Gastroesophageal sphincter (tissue), 4 donors: ENCODE results near the gene ZFYVE9. TPM values are rescaled to one million over a fixed set of nuclear protein-coding genes. Genes with fewer than 3 reads are reported as not detected.

Source experiments
- ATAC-seq: fragments of 150-250 bp; one replicate; pipeline ENCODE4 v1.9.1; 2016; ENCODE audit warnings: mild to moderate bottlenecking, moderate library complexity
- H3K27ac ChIP-seq, 4 donors: fragments of 200-600 bp; sonication (generic) in 3 of 4; 1 replicate in 3 of 4; 2 replicates in 1 of 4; pipeline ENCODE4 v1.5.1; 2016 to 2019
- H3K27me3 ChIP-seq: fragments of 200-600 bp; sonication (generic); one replicate; pipeline ENCODE4 v1.5.1; 2019
- H3K36me3 ChIP-seq, 2 donors: fragments of 200-600 bp; sonication (generic); one replicate each; pipeline ENCODE4 v1.5.1; 2019; ENCODE audit warnings: control low read depth in 1 of 2
- H3K4me1 ChIP-seq, 3 donors: fragments of 200-600 bp; sonication (generic); 1 replicate in 2 of 3; 2 replicates in 1 of 3; pipeline ENCODE4 v1.5.1; 2016 to 2019; ENCODE audit warnings: control low read depth in 2 of 3
- H3K4me3 ChIP-seq, 2 donors: fragments of 200-600 bp; sonication (generic); one replicate each; pipeline ENCODE4 v1.5.1; 2019; ENCODE audit warnings: mild to moderate bottlenecking in 1 of 2, moderate library complexity in 1 of 2
- H3K9me3 ChIP-seq, 3 donors: fragments of 200-600 bp; sonication (generic); one replicate each; pipeline ENCODE4 v1.5.1; 2017 to 2019; ENCODE audit warnings: control low read depth in 2 of 3
- EP300 ChIP-seq: sonication (generic); formaldehyde crosslinking; IDR thresholded peaks from one replicate; pipeline ENCODE4 v1.6.1; 2017; ENCODE audit warnings: antibody characterized with exemption, mild to moderate bottlenecking
- POLR2A ChIP-seq, 2 donors: fragments of 450-650 bp; IDR thresholded peaks; one replicate each; pipeline ENCODE4 v1.6.1; 2017; ENCODE audit warnings: antibody characterized with exemption in 2 of 2, mild to moderate bottlenecking in 2 of 2, moderate library complexity in 1 of 2
- POLR2AphosphoS5 ChIP-seq: sonication (generic); formaldehyde crosslinking; IDR thresholded peaks from one replicate; pipeline ENCODE4 v1.6.1; 2017; ENCODE audit warnings: antibody characterized with exemption
- whole genome bisulfite sequencing, 2 donors: methylation state at CpG; one replicate each; pipeline ENCODE4 v1.1.5; 2018; ENCODE audit warnings: low coverage in 1 of 2; 5-methylcytosine and 5-hydroxymethylcytosine counted together
- total RNA-seq, 4 donors: library from RNA; depleted of rRNA; stranded (reverse); fragments of >200 nt; gene quantifications; one replicate each; pipeline ENCODE4 v1.1.0, GENCODE V29; 2016
- TF ChIP-seq, protein P1 (sequence below), 4 experiments: fragments of 200-600 bp in 2 of 4; fragments of 450-650 bp in 2 of 4; sonication (generic) in 1 of 4; IDR thresholded peaks; one replicate each; pipeline ENCODE4 v1.5.1; 2017 to 2019; ENCODE audit warnings: antibody characterized with exemption in 4 of 4, mild to moderate bottlenecking in 2 of 4, moderate library complexity in 2 of 4

Gene ZFYVE9
- total RNA-seq, 4 donors from 2014 or later: 36.4 to 79.9 (median 40.4) TPM

DNA sequence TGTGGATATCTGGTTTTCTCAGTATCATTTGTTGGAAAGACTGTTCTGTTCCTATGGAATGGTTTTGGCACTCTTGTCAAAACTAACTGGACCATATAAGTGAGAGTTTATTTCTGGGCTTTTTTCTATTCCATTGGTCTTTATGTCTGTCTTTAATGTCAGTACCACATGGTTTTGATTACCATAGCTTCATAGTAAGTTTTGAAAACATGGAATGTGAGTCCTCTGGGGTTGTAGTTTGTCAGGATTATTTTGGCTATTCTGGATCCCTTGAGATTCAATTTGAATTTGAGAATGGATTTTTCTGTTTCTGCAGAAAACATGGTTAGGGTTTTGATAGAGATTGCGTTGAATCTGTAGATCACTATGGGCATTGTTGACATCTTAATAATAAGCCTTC, 107.9 kb downstream of the ZFYVE9 start:
- no peak overlapping the region for H3K4me3 ChIP-seq
- no peaks in the 10 kb centered on the region for H3K9me3 ChIP-seq
- 88 to 100% methylated on average over 1 of the region's 1 CpG for WGBS, 2 donors
- no peak overlapping the region for H3K27ac ChIP-seq
- H3K4me1 ChIP-seq: no peaks in the 10 kb centered on the region
- no peaks in the 10 kb centered on the region for H3K27me3 ChIP-seq
- no peak for ATAC-seq
- H3K36me3 ChIP-seq: no peaks in the 10 kb centered on the region
- no peak for TF ChIP-seq EP300
- TF ChIP-seq POLR2A (IDR thresholded peaks at IDR 0.05): no peak
- TF ChIP-seq, protein P1, sequence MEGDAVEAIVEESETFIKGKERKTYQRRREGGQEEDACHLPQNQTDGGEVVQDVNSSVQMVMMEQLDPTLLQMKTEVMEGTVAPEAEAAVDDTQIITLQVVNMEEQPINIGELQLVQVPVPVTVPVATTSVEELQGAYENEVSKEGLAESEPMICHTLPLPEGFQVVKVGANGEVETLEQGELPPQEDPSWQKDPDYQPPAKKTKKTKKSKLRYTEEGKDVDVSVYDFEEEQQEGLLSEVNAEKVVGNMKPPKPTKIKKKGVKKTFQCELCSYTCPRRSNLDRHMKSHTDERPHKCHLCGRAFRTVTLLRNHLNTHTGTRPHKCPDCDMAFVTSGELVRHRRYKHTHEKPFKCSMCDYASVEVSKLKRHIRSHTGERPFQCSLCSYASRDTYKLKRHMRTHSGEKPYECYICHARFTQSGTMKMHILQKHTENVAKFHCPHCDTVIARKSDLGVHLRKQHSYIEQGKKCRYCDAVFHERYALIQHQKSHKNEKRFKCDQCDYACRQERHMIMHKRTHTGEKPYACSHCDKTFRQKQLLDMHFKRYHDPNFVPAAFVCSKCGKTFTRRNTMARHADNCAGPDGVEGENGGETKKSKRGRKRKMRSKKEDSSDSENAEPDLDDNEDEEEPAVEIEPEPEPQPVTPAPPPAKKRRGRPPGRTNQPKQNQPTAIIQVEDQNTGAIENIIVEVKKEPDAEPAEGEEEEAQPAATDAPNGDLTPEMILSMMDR (IDR thresholded peaks at IDR 0.05): no peak
- TF ChIP-seq POLR2AphosphoS5: no peak

DNA sequence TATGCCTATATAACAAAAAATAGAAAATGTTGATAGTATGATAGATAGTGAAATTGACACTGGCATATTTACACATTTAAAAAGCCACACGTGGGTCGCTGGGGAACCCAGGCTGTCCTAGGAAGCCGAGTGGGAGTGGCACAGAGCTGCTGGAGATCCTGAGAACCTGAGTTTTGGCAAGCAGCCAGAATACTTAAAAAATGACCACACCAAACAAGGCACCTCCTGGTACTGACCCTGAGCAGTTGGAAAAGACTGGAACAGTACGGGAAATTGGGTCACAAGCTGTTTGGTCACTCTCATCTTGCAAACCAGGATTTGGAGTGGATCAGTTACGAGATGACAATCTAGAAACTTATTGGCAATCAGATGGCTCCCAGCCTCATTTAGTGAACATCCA, 111.5 kb downstream of the ZFYVE9 start:
- no peaks in the 10 kb centered on the region for H3K4me1 ChIP-seq
- no peaks in the 10 kb centered on the region for H3K9me3 ChIP-seq
- no peak overlapping the region for H3K4me3 ChIP-seq
- H3K27ac ChIP-seq: no peak overlapping the region
- no peaks in the 10 kb centered on the region for H3K27me3 ChIP-seq
- H3K36me3 ChIP-seq: no peaks in the 10 kb centered on the region
- no peak for ATAC-seq
- WGBS, 2 donors: 85 to 96% methylated on average over 5 of the region's 5 CpGs
- no peak for TF ChIP-seq POLR2AphosphoS5
- TF ChIP-seq, protein P1 (IDR thresholded peaks at IDR 0.05): no peak

DNA sequence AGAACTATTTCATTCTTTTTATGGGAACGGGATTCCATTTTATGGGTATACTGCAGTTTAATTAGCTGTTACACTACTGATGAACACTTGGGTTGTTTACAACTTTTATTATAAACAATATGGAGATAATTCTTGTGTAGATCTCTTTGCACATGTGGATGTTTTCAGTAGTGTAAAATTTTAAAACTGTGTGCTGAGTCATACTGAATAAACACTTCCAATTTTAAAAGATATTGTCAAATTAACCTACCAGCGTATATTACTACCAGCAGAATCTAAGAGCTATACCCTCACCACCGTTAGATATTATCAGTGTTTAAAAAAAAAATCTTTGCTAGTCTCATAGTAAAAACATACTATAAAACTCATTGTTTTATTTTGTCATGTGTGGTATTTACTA, 118.0 kb downstream of the ZFYVE9 start:
- Histone ChIP-seq H3K36me3 (no peaks in the 10 kb centered on the region), H3K4me3 (no peak overlapping the region), H3K4me1 (peaks cover 0 to 10% (median 0%) of the 10 kb centered on the region in 3 donors), H3K9me3 (no peaks in the 10 kb centered on the region), H3K27me3 (no peaks in the 10 kb centered on the region), H3K27ac (no peak overlapping the region)
- no peak for ATAC-seq
- WGBS, 2 donors: 76 to 89% methylated on average over 3 of the region's 3 CpGs
- TF ChIP-seq, protein P1 (IDR thresholded peaks at IDR 0.05): no peak
- no peak for TF ChIP-seq EP300
- no peak for TF ChIP-seq POLR2AphosphoS5
- no peak for TF ChIP-seq POLR2A (IDR thresholded peaks at IDR 0.05)

DNA sequence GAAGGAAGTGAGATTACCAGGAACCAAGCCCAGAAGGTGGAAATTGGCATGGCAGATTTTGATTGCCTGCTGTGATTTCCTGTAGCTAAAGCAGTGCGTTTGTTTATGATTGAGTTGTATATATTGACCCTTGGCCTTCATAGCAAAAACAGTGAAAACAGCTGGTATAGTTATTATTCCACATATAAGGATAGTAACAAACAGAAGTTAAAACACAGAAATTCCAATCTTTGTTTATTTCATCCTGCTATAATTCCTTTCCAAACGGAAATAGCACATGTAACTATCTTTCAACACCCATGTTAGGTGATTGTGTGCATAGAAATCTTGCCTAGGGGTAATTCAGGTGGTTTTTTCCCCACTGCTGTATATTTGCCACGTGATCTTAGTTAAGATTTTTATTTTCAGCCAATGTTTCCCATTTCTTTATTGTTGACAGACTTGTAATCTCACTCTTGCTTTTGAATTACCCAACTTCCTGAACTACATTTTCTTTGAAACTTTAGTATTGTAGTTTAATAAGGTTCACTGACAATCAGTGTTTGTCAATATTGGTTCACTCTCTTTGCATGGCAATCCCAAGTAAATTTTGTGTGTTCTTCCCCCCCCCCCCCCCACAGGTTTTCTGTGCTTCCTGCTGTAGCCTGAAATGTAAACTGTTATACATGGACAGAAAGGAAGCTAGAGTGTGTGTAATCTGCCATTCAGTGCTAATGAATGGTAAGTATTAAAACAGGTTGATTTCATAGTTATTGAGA, 121.4 kb downstream of the ZFYVE9 start:
- Histone ChIP-seq H3K4me1 (peaks cover 0 to 10% (median 0%) of the 10 kb centered on the region in 3 donors), H3K9me3 (no peaks in the 10 kb centered on the region), H3K27ac (no peak overlapping the region), H3K4me3 (no peak overlapping the region), H3K36me3 (peaks cover 0 to 2% of the 10 kb centered on the region in 2 donors), H3K27me3 (no peaks in the 10 kb centered on the region)
- no peak for TF ChIP-seq EP300
- WGBS, 2 donors: 49 to 58% methylated on average over 3 of the region's 3 CpGs
- no peak for ATAC-seq

DNA sequence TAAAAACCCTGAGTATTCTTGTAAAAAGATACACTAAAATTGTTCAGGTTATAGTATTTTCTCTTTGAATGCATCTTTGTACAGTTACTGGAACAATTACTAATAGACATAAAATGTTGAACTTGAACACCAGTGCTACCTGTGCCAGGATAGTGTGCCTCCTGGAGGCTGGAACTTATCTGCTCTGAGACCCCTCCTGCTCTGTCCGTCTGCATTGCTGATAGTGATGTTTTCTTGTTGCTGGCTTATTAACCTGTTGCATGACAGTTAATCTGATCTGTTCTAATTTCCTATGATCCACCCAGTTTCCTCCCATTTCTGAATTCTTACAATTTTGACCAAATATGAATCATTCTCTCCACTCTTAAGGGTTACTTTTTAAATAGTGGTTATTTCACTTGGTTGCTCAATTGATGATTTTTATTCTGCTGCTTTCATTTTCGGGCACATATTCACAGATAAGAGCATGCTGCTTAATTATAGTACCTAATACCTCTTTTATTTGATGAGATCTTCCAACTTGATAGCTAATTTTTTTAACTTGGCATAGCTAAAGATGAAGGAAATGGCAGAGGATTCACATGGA, 122.7 kb downstream of the ZFYVE9 start:
- no peak for ATAC-seq
- WGBS, 2 donors: 25 to 39% methylated on average over 2 of the region's 2 CpGs
- H3K4me3 ChIP-seq: no peak overlapping the region

More for the DNA sequence above, 122.7 kb downstream of the ZFYVE9 start:
- H3K9me3 ChIP-seq: no peaks in the 10 kb centered on the region
- TF ChIP-seq, protein P1 (IDR thresholded peaks at IDR 0.05): peak in 3 of 4 experiments; percentile 28 to 54 (median 44)
- TF ChIP-seq POLR2A (IDR thresholded peaks at IDR 0.05): no peak
- H3K27me3 ChIP-seq: no peaks in the 10 kb centered on the region
- peaks cover 0 to 10% (median 0%) of the 10 kb centered on the region in 3 donors for H3K4me1 ChIP-seq
- H3K27ac ChIP-seq: no peak overlapping the region
- peaks cover 0 to 14% of the 10 kb centered on the region in 2 donors for H3K36me3 ChIP-seq
